GM12873 (cell line): ENCODE data around the gene DMXL2.

ENCODE experiments used
- TF ChIP-seq, protein P1 (sequence below): IDR thresholded peaks from 2 replicates; pipeline ENCODE4 v1.5.1; 2012; ENCODE audit warnings: low read depth, mild to moderate bottlenecking, moderate library complexity, low read length, control low read depth; ENCODE audit not compliant: insufficient read depth; ENCODE audit errors: missing control alignments

DMXL2 gene

DNA sequence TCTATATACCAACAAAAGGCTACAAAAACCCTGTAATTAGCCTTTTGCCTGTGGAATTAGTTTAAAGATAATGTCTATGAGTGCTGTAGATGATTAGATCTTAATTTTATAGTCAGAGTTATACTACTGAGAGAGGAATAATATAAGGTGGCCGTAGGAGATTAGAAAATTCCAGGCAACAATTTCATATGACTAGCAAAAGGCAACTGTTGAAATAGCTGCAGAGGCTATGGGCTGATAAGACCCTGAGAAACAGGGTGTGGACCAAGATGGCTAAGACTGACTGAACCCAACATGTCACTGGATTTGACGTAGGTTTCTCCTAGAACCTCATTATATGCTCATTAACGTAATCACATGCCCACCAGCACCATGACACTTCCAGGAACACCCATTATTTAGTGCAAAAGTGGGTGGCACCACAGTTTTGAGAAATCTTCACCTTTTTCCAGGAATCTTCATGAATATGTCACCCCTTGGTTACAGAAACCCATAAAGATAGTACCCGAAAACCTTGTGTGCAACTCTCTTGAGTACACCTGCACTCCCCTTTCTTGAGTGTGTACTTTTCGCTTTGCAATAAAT is 29.6 kb upstream of the DMXL2 start:
- TF ChIP-seq, protein P1, sequence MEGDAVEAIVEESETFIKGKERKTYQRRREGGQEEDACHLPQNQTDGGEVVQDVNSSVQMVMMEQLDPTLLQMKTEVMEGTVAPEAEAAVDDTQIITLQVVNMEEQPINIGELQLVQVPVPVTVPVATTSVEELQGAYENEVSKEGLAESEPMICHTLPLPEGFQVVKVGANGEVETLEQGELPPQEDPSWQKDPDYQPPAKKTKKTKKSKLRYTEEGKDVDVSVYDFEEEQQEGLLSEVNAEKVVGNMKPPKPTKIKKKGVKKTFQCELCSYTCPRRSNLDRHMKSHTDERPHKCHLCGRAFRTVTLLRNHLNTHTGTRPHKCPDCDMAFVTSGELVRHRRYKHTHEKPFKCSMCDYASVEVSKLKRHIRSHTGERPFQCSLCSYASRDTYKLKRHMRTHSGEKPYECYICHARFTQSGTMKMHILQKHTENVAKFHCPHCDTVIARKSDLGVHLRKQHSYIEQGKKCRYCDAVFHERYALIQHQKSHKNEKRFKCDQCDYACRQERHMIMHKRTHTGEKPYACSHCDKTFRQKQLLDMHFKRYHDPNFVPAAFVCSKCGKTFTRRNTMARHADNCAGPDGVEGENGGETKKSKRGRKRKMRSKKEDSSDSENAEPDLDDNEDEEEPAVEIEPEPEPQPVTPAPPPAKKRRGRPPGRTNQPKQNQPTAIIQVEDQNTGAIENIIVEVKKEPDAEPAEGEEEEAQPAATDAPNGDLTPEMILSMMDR = no peak

DNA sequence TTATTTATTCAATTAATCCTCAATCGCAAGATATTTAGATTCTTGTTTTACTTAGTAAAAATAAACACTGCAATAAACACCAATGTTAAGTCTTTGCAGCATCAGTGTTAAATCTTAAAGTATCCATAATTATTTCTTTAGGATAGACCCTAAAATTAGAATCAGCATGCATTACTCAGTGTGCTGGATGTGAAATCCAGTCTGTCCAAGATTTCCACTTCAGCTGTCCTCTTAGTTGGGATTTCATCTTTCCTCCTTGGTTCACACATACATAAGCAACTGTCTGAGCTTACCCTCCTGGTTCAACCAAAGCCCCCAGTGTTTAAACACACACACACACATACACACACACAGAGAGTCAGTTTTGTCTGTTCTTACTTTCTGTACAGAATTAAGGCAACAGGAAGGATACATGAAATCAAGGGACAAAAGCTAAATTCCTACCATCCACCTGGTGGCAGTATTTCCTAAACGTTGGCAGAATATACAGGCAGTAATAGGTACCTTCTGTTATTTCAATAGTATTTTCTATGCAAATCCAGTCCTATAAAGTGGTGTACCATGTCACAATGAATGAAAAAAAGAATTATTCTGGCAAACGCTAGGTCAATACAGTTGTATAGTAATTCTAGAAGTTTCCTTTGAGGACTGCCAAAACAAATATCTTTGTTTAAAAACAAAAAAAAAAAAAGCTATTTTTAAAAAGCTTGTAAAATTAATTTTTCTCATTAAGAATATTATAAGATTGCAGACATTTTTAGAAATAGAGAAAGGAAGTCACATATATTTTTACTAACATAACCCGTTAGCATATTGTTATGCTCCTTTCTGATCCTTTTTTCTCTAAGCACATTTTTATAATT is 27.3 kb upstream of the DMXL2 start:
- TF ChIP-seq, protein P1 = peak; percentile 65

DNA sequence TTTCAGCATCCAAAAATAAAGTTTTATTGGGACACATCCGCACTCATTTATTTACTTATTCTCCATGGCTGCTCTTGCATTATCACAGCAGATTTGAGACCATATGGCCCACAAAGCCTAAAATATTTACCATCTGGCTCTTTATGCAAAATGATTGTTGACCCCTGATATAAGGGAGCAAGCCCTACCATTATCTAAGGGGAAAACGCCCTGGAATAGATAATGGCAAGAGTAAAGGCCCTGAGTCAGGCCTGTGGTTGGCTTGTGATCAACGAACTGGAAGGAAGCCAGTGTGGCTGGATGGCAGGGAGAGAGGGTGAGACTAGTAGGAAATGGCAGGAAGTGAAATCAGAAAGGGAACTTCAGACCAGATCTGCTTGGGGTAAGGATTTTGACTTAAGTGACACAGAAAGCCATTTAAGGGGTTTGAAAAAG is 24.6 kb upstream of the DMXL2 start:
- TF ChIP-seq, protein P1 = no peak

DNA sequence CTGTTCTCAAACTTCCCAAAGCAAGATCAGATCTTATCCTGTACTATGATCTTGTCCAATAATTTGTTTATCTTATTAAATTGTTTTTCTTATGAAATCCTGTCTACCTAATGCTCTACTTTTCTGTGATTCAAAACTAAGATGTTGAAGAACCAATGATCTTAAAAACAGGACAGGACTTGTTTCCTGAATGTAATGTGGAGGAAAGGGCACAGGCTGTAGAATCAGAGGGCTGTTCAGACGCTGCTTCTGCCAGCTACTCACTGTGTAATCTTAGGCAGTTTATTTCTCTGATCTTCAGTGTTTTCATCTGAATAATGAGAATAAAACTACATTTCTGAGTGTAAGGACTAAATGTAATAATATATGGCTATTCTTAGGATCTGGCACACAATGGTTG is 20.1 kb upstream of the DMXL2 start:
- TF ChIP-seq, protein P1 = no peak

DNA sequence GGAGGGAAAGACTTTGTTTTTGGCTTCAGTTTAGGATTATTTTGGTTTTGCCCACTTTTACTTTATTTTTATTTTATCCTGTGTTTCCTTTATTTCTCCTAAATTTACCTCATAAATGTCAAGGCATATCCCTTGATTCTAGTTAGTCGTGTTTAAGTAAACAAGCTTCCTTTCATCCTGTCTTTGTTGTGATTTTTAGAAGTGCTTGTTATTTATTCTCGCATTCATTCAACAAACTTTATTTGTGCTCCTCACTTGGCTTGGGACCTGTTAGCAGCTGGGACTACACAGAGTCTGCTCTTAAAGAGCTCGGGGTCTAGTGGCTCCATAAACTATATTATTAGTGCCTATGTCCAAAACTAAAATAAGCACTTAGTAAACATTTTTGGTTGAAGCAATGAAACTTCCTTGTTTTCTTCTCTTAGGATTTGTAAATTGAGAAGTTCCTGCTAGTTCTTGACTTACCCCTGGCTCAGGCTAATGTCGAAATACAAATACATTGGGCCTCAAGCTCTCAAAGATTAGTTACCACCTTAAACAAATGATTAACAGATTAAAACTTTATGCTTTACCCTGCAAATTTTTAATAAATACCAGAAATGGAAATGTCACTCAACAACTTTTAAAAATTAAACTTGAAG is 19.0 kb upstream of the DMXL2 start:
- TF ChIP-seq, protein P1 = no peak

DNA sequence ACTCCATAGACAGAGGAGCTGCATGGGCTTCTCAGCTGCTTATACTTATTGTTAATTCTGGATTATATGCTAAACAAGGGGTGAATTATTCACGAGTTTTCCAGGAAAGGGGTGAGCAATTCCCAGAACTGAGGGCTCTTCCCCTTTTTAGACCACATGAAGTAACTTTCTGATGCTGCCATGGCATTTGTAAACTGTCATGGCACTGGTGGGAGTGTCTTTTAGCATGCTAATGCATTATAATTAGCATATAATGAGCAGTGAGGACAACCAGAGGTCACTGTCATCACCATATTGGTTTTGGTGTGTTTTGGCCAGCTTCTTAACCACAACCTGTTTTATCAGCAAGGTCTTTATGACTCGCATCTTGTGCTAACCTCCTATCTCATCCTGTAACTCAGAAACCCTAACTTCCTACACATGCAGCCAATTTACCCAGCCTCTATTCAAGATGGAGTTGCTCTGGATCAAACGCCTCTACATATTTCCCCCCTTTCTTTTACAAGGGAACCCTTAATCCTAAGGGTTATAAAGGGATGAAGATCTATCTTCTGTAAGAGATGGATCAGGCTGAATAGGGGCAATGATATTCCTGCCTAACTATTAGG is 12.1 kb upstream of the DMXL2 start:
- TF ChIP-seq, protein P1 = no peak

DNA sequence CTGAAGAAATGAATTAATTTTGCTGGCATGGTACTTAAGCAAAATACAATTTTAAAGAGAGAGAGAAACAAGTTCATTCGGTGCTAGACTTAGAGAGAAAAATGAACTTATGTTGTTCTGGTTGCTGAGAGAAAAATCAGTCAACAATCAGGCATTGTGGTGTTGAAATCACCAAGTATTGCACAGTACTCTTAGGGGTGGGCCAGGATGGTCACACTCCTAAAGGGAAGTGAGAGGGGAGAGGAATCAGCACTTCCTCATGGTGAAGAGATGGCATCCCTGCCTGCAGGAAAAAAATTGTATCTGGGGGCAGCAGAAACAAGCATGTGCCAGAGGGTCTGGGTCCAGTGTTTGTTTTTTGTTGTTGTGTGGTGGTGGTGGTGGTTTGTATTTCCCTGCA is 7.0 kb upstream of the DMXL2 start:
- TF ChIP-seq, protein P1 = no peak
